Fibroblast of villous mesenchyme (primary cell): ENCODE measurements around the gene ASPG. TPM values are rescaled to one million over a fixed set of nuclear protein-coding genes. Genes with fewer than 3 reads are reported as not detected.

Experiments used
- DNase-seq: peaks from one replicate; pipeline ENCODE4 v3.0.0-alpha.2; 2010; ENCODE audit warnings: low read depth
- H3K4me3 ChIP-seq: 2 replicates; pipeline ENCODE4 v1.5.1; 2011; ENCODE audit warnings: low read depth, mild to moderate bottlenecking, low read length
- CTCF ChIP-seq: IDR thresholded peaks from 2 replicates; pipeline ENCODE4 v1.5.1; 2012; ENCODE audit warnings: low read depth, mild to moderate bottlenecking, low read length; ENCODE audit not compliant: insufficient read depth
- total RNA-seq: library from RNA; depleted of rRNA; stranded (reverse); fragments of >200 nt; gene quantifications from 2 replicates; pipeline ENCODE4 v1.2.3, GENCODE V29; 2012

The ASPG gene
- total RNA-seq, 1 donor = not detected

- no peak for DNase-seq
- H3K4me3 ChIP-seq = no peak overlapping the region
- no peak for TF ChIP-seq CTCF
Measured at GRCh38 chr14:104054222-104054905, 31.1 kb upstream of the ASPG start.

- no peak overlapping the region for H3K4me3 ChIP-seq
- no peak for DNase-seq
- no peak for TF ChIP-seq CTCF
Measured at GRCh38 chr14:104062281-104062680, 23.2 kb upstream of the ASPG start.

GRCh38 chr14:104064003-104064402 lies 21.5 kb upstream of the ASPG start:
- no peak overlapping the region for H3K4me3 ChIP-seq
- DNase-seq = no peak
- no peak for TF ChIP-seq CTCF

GRCh38 chr14:104066279-104066678 lies 19.2 kb upstream of the ASPG start:
- no peak for TF ChIP-seq CTCF
- no peak for DNase-seq
- no peak overlapping the region for H3K4me3 ChIP-seq

GRCh38 chr14:104066719-104067295 lies 18.7 kb upstream of the ASPG start:
- no peak for TF ChIP-seq CTCF
- DNase-seq = no peak
- no peak overlapping the region for H3K4me3 ChIP-seq

- TF ChIP-seq CTCF = no peak
- no peak overlapping the region for H3K4me3 ChIP-seq
- DNase-seq = no peak
Measured at GRCh38 chr14:104069541-104069940, 16.0 kb upstream of the ASPG start.

- TF ChIP-seq CTCF = no peak
- H3K4me3 ChIP-seq = no peak overlapping the region
- no peak for DNase-seq
Measured at GRCh38 chr14:104072586-104072985, 12.9 kb upstream of the ASPG start.
